MM.1S (cell line): ENCODE measurements around the gene ISCA1.

Source experiments
- DNase-seq: peaks from one replicate; pipeline ENCODE4 v3.0.0-alpha.2; 2015
- H2AFZ ChIP-seq: fragments of 300-600 bp; sonication (generic); 2 replicates; pipeline ENCODE4 v1.6.0; 2016; ENCODE audit warnings: antibody characterized with exemption, low read length
- H3F3A ChIP-seq: fragments of 300-600 bp; sonication (generic); 2 replicates; pipeline ENCODE4 v1.6.1; 2016; ENCODE audit warnings: mild to moderate bottlenecking, antibody characterized with exemption, low read length, moderate library complexity, mixed read lengths; ENCODE audit not compliant: insufficient read depth
- H3K27ac ChIP-seq: fragments of 300-600 bp; sonication (generic); 2 replicates; pipeline ENCODE4 v1.5.1; 2016; ENCODE audit warnings: mild to moderate bottlenecking, low read length
- H3K27me3 ChIP-seq: fragments of 300-600 bp; sonication (generic); replicated peaks from 2 replicates; pipeline ENCODE4 v1.6.0; 2016; ENCODE audit warnings: low read length; ENCODE audit not compliant: insufficient read depth
- H3K36me3 ChIP-seq: fragments of 300-600 bp; sonication (generic); replicated peaks from 2 replicates; pipeline ENCODE4 v1.6.1; 2016; ENCODE audit warnings: mild to moderate bottlenecking, low read length, mixed read lengths; ENCODE audit not compliant: insufficient read depth
- H3K4me1 ChIP-seq: fragments of 300-600 bp; sonication (generic); 2 replicates; pipeline ENCODE4 v1.6.1; 2016; ENCODE audit warnings: low read length, mixed read lengths
- H3K4me2 ChIP-seq: fragments of 300-600 bp; sonication (generic); 2 replicates; pipeline ENCODE4 v1.6.0; 2016; ENCODE audit warnings: low read depth, low read length
- H3K4me3 ChIP-seq: fragments of 300-600 bp; sonication (generic); 2 replicates; pipeline ENCODE4 v1.5.1; 2016; ENCODE audit warnings: low read length, mixed read lengths
- H3K79me2 ChIP-seq: fragments of 300-600 bp; sonication (generic); 2 replicates; pipeline ENCODE4 v1.6.1; 2016; ENCODE audit warnings: mixed run types, low read length, mixed read lengths
- H3K9ac ChIP-seq: fragments of 300-600 bp; sonication (generic); 2 replicates; pipeline ENCODE4 v1.6.1; 2016; ENCODE audit warnings: low read length, mixed read lengths
- H3K9me2 ChIP-seq: fragments of 300-600 bp; sonication (generic); replicated peaks from 2 replicates; pipeline ENCODE4 v1.6.1; 2016; ENCODE audit warnings: mild to moderate bottlenecking, low read length, mixed read lengths; ENCODE audit not compliant: insufficient read depth
- H3K9me3 ChIP-seq: fragments of 300-600 bp; sonication (generic); replicated peaks from 2 replicates; pipeline ENCODE4 v1.6.1; 2016; ENCODE audit warnings: mild to moderate bottlenecking, low read length, mixed read lengths; ENCODE audit not compliant: insufficient read depth
- H4K20me1 ChIP-seq: fragments of 300-600 bp; sonication (generic); 2 replicates; pipeline ENCODE4 v1.6.1; 2016; ENCODE audit warnings: mild to moderate bottlenecking, low read length, moderate library complexity, mixed read lengths; ENCODE audit not compliant: insufficient read depth
- EZH2 ChIP-seq: fragments of 300-600 bp; sonication (generic); optimal IDR thresholded peaks from 2 replicates; pipeline ENCODE3; 2017; ENCODE audit warnings: low read depth, mild to moderate bottlenecking, antibody characterized with exemption, low read length, mixed read lengths
- EZH2phosphoT487 ChIP-seq: fragments of 300-600 bp; sonication (generic); IDR thresholded peaks from 2 replicates; pipeline ENCODE4 v1.6.1; 2018; ENCODE audit warnings: antibody characterized with exemption, low read length
- TF ChIP-seq, protein P1 (sequence below): fragments of 300-600 bp; sonication (generic); IDR thresholded peaks from 2 replicates; pipeline ENCODE4 v1.5.1; 2016; ENCODE audit warnings: antibody characterized with exemption, low read length, mixed read lengths

ISCA1 gene

DNA sequence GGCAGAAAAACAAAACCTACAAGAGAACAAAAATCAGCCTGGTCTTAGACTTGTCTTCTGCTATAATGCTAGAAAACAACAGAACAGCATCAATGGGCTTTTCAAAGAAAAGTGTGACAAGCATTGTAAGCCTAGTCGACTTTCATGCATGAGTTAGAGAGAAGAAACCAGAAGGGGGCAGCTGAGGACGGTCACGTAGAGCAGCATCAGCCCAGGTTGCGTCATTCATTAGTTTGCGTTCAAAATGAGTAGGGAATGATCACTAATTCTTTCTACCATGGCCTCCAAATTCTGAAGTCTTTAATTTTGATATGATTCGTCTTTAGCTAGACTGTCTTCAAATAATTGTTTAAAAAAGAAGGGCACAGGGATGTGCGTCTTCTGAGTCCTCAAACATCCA lies 4.7 kb upstream of the ISCA1 start:
- Histone ChIP-seq H3K4me1 (peaks cover 5% of the 10 kb centered on the region; the same call in 1 of the 2 replicates), H3K4me2 (no peak overlapping the region), H3K36me3 (no peaks in the 10 kb centered on the region; the same call in 1 of the 2 replicates), H3F3A (peaks cover 9% of the 10 kb centered on the region), H3K79me2 (no peaks in the 10 kb centered on the region), H3K9me2 (no peaks in the 10 kb centered on the region), H3K27ac (no peak overlapping the region), H3K27me3 (no peaks in the 10 kb centered on the region), H2AFZ (no peak overlapping the region), H3K4me3 (no peak overlapping the region), H3K9ac (no peak overlapping the region), H4K20me1 (no peaks in the 10 kb centered on the region), H3K9me3 (no peaks in the 10 kb centered on the region)
- no peak for DNase-seq
- no peak for TF ChIP-seq EZH2phosphoT487
- no peak for TF ChIP-seq EZH2
- TF ChIP-seq, protein P1, sequence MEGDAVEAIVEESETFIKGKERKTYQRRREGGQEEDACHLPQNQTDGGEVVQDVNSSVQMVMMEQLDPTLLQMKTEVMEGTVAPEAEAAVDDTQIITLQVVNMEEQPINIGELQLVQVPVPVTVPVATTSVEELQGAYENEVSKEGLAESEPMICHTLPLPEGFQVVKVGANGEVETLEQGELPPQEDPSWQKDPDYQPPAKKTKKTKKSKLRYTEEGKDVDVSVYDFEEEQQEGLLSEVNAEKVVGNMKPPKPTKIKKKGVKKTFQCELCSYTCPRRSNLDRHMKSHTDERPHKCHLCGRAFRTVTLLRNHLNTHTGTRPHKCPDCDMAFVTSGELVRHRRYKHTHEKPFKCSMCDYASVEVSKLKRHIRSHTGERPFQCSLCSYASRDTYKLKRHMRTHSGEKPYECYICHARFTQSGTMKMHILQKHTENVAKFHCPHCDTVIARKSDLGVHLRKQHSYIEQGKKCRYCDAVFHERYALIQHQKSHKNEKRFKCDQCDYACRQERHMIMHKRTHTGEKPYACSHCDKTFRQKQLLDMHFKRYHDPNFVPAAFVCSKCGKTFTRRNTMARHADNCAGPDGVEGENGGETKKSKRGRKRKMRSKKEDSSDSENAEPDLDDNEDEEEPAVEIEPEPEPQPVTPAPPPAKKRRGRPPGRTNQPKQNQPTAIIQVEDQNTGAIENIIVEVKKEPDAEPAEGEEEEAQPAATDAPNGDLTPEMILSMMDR, result no peak

- H3K4me1 ChIP-seq, result peaks cover 5% of the 10 kb centered on the region
- no peaks in the 10 kb centered on the region for H3K9me3 ChIP-seq
- no peak overlapping the region for H3K27ac ChIP-seq
- no peaks in the 10 kb centered on the region; the same call in 1 of the 2 replicates for H3K36me3 ChIP-seq
- H3K4me2 ChIP-seq, result no peak overlapping the region
- H3K9ac ChIP-seq, result no peak overlapping the region
- H3K9me2 ChIP-seq, result no peaks in the 10 kb centered on the region
- no peaks in the 10 kb centered on the region for H3K27me3 ChIP-seq
- DNase-seq, result no peak
- H3K4me3 ChIP-seq, result no peak overlapping the region
- H3K79me2 ChIP-seq, result peaks cover 7% of the 10 kb centered on the region
- H4K20me1 ChIP-seq, result no peaks in the 10 kb centered on the region
- TF ChIP-seq EZH2 (no peak), EZH2phosphoT487 (no peak)
- no peak overlapping the region for H2AFZ ChIP-seq
- peaks cover 9% of the 10 kb centered on the region for H3F3A ChIP-seq
Measured at GRCh38 chr9:86286278-86286677, 3.9 kb upstream of the ISCA1 start.

DNA sequence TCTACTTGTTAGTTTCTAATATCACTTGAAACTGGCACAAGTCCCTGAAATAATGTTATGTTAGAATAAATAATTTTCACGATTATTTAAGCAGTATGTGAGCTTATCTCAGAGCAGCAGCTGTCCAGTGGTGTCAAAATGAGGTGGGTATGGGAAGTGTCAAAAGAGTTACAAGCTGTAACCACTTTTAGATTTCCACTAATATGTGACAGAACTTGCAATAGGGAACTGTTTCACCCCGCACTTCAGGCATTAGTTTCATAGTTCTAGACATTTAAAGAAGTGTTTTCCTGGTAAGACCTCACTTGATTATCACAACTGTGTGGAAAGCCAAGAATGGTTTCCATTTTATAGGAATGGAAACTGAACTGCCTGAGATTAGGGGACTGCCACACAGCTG lies 2.9 kb upstream of the ISCA1 start:
- peaks cover 9% of the 10 kb centered on the region for H3F3A ChIP-seq
- no peak overlapping the region for H3K9ac ChIP-seq
- H3K4me3 ChIP-seq, result no peak overlapping the region
- no peaks in the 10 kb centered on the region for H3K27me3 ChIP-seq
- DNase-seq, result no peak
- no peaks in the 10 kb centered on the region for H3K9me3 ChIP-seq
- H3K4me2 ChIP-seq, result no peak overlapping the region
- H3K4me1 ChIP-seq, result peaks cover 12% of the 10 kb centered on the region
- no peak for TF ChIP-seq EZH2phosphoT487
- no peak for TF ChIP-seq EZH2
- TF ChIP-seq, protein P1, result no peak
- no peaks in the 10 kb centered on the region for H4K20me1 ChIP-seq
- no peaks in the 10 kb centered on the region; the same call in 1 of the 2 replicates for H3K36me3 ChIP-seq
- H3K9me2 ChIP-seq, result no peaks in the 10 kb centered on the region
- H3K79me2 ChIP-seq, result peaks cover 17% of the 10 kb centered on the region
- H2AFZ ChIP-seq, result no peak overlapping the region
- H3K27ac ChIP-seq, result no peak overlapping the region

GRCh38 chr9:86282979-86283535 lies 719 bp upstream of the ISCA1 start:
- Histone ChIP-seq H3K9me3 (no peaks in the 10 kb centered on the region), H3K9me2 (no peaks in the 10 kb centered on the region), H3K4me2 (peak overlapping the region; percentile 91), H4K20me1 (no peaks in the 10 kb centered on the region), H3F3A (peaks cover 9% of the 10 kb centered on the region), H3K4me3 (peak overlapping the region; percentile 89), H3K4me1 (peaks cover 12% of the 10 kb centered on the region), H3K9ac (peak overlapping the region; percentile 98), H3K27ac (peak overlapping the region; percentile 95), H3K79me2 (peaks cover 39% of the 10 kb centered on the region), H3K27me3 (no peaks in the 10 kb centered on the region), H3K36me3 (no peaks in the 10 kb centered on the region), H2AFZ (peak overlapping the region; percentile 89)
- no peak for DNase-seq
- TF ChIP-seq EZH2 (no peak), EZH2phosphoT487 (no peak)
- TF ChIP-seq, protein P1, result no peak
